Gastrocnemius medialis (tissue), 4 donors: ENCODE results near the gene CCDC92B.

ENCODE experiments used
- POLR2A ChIP-seq, 2 donors: fragments of 450-650 bp; IDR thresholded peaks; one replicate each; pipeline ENCODE4 v1.6.1; 2017; ENCODE audit warnings: antibody characterized with exemption in 2 of 2, mild to moderate bottlenecking in 2 of 2, moderate library complexity in 2 of 2
- TF ChIP-seq, protein P1 (sequence below), 5 experiments: fragments of 450-650 bp in 3 of 5; fragments of 200-600 bp in 2 of 5; sonication (generic) in 2 of 5; IDR thresholded peaks in 4 of 5; conservative IDR thresholded peaks in 1 of 5; 1 replicate in 4 of 5; 2 replicates in 1 of 5; pipeline ENCODE4 v1.5.1; 2016 to 2019; ENCODE audit warnings: antibody characterized with exemption in 5 of 5, mild to moderate bottlenecking in 3 of 5, moderate library complexity in 3 of 5

DNA sequence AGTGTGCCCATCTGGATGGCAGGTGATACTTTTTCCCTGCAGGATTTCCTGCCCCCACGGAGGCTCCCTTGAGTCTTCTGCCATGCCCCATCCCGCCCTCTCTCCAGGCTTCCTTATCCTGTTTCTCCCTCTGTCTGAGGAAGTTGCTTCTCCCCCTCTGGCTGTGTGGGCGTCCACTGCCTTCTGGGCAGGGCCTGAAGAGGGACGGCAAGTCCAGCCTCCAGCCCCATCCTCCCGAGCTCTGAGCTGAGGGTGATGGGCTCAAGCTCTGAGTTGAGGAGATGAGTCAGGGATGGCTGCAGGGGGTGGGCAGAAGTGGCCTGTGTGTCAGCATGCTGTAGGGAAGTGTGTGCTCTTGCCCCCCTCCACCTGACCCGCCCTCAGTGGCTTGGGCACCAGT lies 32.6 kb upstream of the CCDC92B start:
- TF ChIP-seq, protein P1, sequence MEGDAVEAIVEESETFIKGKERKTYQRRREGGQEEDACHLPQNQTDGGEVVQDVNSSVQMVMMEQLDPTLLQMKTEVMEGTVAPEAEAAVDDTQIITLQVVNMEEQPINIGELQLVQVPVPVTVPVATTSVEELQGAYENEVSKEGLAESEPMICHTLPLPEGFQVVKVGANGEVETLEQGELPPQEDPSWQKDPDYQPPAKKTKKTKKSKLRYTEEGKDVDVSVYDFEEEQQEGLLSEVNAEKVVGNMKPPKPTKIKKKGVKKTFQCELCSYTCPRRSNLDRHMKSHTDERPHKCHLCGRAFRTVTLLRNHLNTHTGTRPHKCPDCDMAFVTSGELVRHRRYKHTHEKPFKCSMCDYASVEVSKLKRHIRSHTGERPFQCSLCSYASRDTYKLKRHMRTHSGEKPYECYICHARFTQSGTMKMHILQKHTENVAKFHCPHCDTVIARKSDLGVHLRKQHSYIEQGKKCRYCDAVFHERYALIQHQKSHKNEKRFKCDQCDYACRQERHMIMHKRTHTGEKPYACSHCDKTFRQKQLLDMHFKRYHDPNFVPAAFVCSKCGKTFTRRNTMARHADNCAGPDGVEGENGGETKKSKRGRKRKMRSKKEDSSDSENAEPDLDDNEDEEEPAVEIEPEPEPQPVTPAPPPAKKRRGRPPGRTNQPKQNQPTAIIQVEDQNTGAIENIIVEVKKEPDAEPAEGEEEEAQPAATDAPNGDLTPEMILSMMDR (IDR thresholded peaks at IDR 0.05 in 4 of 5, conservative IDR thresholded peaks at IDR 0.05 in 1 of 5), result no peak
- no peak for TF ChIP-seq POLR2A (IDR thresholded peaks at IDR 0.05)
